ENCODE measurements around the gene POLN. TPM values are rescaled to one million over a fixed set of nuclear protein-coding genes. Genes with fewer than 3 reads are reported as not detected.

The POLN gene
- total RNA-seq, 4 donors from 2014 or later: 3.3 to 9.6 (median 5.5) TPM

DNA sequence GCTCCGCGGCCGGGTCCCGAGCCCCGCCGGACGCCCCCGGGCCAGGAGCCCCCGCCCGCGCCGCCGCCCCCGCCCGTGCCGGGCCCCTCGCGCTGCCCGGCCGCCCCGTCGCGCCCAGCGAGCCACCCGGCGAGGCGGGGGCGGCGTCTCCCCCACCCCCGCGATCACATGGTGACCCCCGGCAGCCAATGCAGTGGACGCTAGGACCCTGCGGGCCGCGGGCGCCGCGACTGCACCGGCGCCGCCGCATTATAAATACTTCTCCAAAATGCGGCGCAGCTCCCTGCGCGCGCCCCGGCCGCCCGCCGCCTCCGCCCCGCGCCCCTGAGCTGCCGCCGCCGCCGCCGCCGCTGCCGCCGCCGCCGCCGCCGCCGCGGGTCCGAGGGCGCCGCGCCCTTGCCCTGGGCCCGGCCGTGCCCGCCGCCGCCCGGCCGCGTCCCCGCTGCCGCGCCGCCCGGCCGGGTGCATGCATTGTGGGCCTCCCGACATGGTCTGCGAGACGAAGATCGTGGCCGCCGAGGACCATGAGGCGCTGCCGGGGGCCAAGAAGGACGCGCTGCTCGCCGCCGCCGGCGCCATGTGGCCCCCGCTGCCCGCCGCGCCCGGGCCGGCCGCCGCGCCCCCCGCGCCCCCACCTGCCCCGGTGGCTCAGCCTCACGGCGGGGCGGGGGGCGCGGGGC, 182.7 kb downstream of the POLN start, which contains the start of gene NAT8L:
TSS of gene NAT8L (plus strand) at position 282 of the 680 bp plus-strand sequence. CDS start at position 467, 185 bp downstream.
- TF ChIP-seq, protein P1, sequence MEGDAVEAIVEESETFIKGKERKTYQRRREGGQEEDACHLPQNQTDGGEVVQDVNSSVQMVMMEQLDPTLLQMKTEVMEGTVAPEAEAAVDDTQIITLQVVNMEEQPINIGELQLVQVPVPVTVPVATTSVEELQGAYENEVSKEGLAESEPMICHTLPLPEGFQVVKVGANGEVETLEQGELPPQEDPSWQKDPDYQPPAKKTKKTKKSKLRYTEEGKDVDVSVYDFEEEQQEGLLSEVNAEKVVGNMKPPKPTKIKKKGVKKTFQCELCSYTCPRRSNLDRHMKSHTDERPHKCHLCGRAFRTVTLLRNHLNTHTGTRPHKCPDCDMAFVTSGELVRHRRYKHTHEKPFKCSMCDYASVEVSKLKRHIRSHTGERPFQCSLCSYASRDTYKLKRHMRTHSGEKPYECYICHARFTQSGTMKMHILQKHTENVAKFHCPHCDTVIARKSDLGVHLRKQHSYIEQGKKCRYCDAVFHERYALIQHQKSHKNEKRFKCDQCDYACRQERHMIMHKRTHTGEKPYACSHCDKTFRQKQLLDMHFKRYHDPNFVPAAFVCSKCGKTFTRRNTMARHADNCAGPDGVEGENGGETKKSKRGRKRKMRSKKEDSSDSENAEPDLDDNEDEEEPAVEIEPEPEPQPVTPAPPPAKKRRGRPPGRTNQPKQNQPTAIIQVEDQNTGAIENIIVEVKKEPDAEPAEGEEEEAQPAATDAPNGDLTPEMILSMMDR (IDR thresholded peaks at IDR 0.05): no peak
- TF ChIP-seq EP300 (IDR thresholded peaks at IDR 0.05) (no peak), POLR2A (IDR thresholded peaks at IDR 0.05) (no peak)
- Histone ChIP-seq H3K4me3 (peak within 1 kb of the TSS; percentile 15 to 63 (median 26)), H3K27me3 (peaks cover 0 to 57% of the 10 kb centered on the region in 2 donors), H3K27ac (peak within 1 kb of the TSS in 1 of 4 donors; percentile 63), H3K36me3 (no peaks in the 10 kb centered on the region), H3K9me3 (no peaks in the 10 kb centered on the region), H3K4me1 (peaks cover 0 to 33% (median 5%) of the 10 kb centered on the region in 4 donors)
- WGBS, 2 donors: 0% methylated on average over 2 to 4 of the region's 119 CpGs
- DNase-seq (ENCODE audit: low spot score in 2 of 2): no peak

DNA sequence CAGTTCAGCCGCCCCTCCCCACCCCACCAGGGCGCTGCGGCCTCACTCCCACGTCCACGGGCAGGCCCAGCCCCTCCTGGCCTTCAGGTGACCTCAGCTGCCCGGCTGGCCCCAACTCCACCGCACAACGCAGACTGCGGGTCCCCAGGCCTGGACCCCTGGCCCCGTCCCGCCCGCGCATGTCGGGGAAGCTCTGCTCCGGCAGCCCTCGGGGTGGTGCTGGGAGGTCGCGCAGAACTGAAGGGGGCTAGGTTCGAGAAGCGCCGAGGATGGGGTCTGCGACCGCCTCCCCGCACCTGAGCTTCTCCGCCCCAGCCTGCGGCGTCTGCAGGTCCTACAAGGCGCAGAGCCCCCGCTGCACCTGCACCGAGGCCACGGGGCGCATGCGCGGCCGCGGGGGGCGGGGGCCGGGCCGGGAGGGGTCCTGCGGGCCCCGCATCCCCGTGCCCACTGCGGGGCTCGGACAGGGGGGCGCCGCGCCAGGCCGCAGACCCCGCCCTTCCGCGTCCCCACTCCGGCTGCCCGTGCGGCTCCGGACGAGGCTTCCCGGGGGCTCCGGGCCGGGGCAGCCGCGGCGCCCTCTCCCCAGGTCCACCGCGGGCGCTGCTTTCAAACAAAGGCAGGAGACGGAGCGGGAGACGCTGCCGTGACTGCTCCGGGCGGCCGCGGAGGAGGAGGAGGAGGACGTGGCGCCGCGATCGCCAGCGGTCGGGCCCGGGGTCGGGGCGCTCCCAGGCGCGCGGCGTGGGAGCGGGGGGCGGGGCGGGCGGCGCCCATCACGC, 183.5 kb downstream of the POLN start:
- Histone ChIP-seq H3K36me3 (no peaks in the 10 kb centered on the region), H3K27me3 (peaks cover 0 to 64% of the 10 kb centered on the region in 2 donors), H3K4me1 (peaks cover 0 to 33% (median 5%) of the 10 kb centered on the region in 4 donors), H3K27ac (peak overlapping the region in 1 of 4 donors; percentile 63), H3K4me3 (peak overlapping the region; percentile 15 to 63 (median 26)), H3K9me3 (no peaks in the 10 kb centered on the region)
- WGBS, 2 donors: 2 to 7% methylated on average over 3 to 15 of the region's 93 CpGs
- TF ChIP-seq EP300 (IDR thresholded peaks at IDR 0.05) (no peak), POLR2A (IDR thresholded peaks at IDR 0.05) (no peak)
- TF ChIP-seq, protein P1 (IDR thresholded peaks at IDR 0.05): no peak
- DNase-seq (ENCODE audit: low spot score in 2 of 2): no peak

DNA sequence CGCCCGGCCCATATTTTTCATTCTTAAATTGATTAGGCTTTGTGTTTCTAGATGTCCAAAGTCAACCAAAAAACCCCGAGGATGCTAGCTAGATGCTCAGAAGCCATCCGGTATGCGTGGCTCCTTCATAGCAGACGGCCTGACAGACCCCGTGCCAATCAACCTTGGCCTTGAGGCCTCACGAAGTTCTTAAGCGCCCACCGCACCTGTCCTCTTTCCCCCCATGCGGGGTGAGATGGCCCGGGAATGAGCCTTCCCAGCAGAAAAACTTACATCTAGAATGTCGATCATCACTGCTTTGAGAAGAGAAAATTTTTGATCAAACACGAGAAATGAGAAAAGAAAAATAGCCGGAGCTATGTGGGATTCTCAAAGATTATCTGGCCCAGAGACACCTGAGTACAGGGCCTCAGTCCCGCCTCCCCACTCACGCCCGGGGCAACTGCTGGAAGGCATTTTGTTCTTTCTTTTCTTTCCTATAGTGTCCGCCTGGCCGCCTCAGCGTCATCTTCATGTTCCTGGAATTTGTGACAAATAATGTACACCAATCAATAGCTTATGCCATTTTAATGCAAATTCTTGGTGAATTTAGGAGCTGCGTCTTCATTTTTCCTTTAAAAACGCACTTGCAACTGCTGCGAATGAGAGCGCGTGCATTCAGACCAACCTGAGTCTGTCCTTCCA, 184.4 kb downstream of the POLN start:
- H3K27me3 ChIP-seq: peaks cover 0 to 68% of the 10 kb centered on the region in 2 donors
- no peak for DNase-seq (ENCODE audit: low spot score in 2 of 2)
- WGBS, 2 donors: 80 to 81% methylated on average over 26 of the region's 26 CpGs
- H3K27ac ChIP-seq: no peak overlapping the region
- H3K4me3 ChIP-seq: no peak overlapping the region
- H3K36me3 ChIP-seq: no peaks in the 10 kb centered on the region
- TF ChIP-seq, protein P1 (IDR thresholded peaks at IDR 0.05): no peak
- TF ChIP-seq EP300 (IDR thresholded peaks at IDR 0.05): no peak
- no peak for TF ChIP-seq POLR2A (IDR thresholded peaks at IDR 0.05)
- H3K4me1 ChIP-seq: peaks cover 0 to 33% (median 5%) of the 10 kb centered on the region in 4 donors
- H3K9me3 ChIP-seq: no peaks in the 10 kb centered on the region

DNA sequence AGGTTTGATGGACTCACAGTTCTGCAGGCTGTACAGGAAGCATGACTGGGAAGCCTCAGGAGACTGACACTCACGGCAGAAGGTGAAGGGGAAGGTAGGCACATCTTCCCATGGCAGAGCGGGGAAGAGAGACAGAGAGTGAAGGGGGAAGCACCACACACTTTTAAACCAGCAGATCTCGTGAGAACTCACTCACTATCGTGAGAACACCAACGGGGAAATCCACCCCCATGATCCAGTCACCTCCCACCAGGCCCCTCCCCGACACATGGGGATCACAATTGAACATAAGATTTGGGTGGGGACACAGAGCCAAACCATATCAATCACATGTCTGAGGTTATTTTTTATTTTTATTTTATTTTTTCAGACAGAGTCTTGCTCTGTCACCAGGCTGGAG, 187.7 kb downstream of the POLN start:
- TF ChIP-seq, protein P1 (IDR thresholded peaks at IDR 0.05): no peak
- TF ChIP-seq EP300 (IDR thresholded peaks at IDR 0.05) (no peak), POLR2A (IDR thresholded peaks at IDR 0.05) (no peak)
- Histone ChIP-seq H3K4me3 (no peak overlapping the region), H3K27ac (no peak overlapping the region), H3K36me3 (no peaks in the 10 kb centered on the region), H3K9me3 (no peaks in the 10 kb centered on the region), H3K4me1 (peaks cover 0 to 11% (median 5%) of the 10 kb centered on the region in 4 donors), H3K27me3 (peaks cover 0 to 72% of the 10 kb centered on the region in 2 donors)
- no peak for DNase-seq (ENCODE audit: low spot score in 2 of 2)
- WGBS, 2 donors: 75 to 77% methylated on average over 6 of the region's 6 CpGs

All from tibial nerve (tissue), 4 donors.